ENCODE results near the gene MEGF11.
"Not testable (repeated sequence)": the region's sequence is repeated elsewhere in the genome, so short reads cannot be mapped to it uniquely, and the experiment has no call there.

MEGF11 gene

DNA sequence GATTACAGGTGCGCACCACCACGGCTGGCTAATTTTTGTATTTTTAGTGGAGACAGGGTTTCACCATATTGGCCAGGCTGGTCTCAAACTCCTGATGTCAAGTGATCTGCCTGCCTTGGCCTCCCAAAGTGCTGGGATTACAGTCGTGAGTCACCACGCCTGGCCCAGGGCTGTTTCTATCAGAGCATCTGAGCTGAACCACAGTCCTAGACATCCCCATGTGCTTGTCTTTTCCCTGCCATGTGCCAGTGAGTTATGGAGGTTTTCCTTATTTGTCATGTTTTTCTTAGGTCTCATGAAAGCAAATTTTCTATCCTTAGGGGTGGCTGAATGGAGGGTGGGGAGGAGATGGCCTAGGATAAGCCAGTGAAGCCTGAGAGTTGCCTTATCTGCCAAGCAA lies 250.4 kb downstream of the MEGF11 start:
- not testable (repeated sequence) for DNase-seq (ENCODE audit: low spot score in 2 of 2); H3K27ac Mint-ChIP-seq; H3K4me1 Mint-ChIP-seq; H3K36me3 Mint-ChIP-seq; H3K9me3 Mint-ChIP-seq; H3K4me3 Mint-ChIP-seq; ATAC-seq (ENCODE audit: low read depth)
- peaks cover 17% of the 10 kb centered on the region for H3K27me3 Mint-ChIP-seq

- no peak overlapping the region for H3K4me3 Mint-ChIP-seq
Measured at GRCh38 chr15:66001717-66002426, 251.7 kb downstream of the MEGF11 start.

GRCh38 chr15:66001042-66001441 lies 252.5 kb downstream of the MEGF11 start:
- Mint-ChIP-seq H3K27ac (no peak overlapping the region), H3K9me3 (no peaks in the 10 kb centered on the region), H3K4me1 (no peaks in the 10 kb centered on the region), H3K36me3 (no peaks in the 10 kb centered on the region), H3K27me3 (peaks cover 15% of the 10 kb centered on the region), H3K4me3 (no peak overlapping the region)
- no peak for DNase-seq (ENCODE audit: low spot score in 2 of 2)
- no peak for ATAC-seq (ENCODE audit: low read depth)

More at GRCh38 chr15:66001717-66002426, 251.7 kb downstream of the MEGF11 start:
- Mint-ChIP-seq H3K4me1 (no peaks in the 10 kb centered on the region), H3K9me3 (no peaks in the 10 kb centered on the region), H3K27ac (no peak overlapping the region), H3K36me3 (no peaks in the 10 kb centered on the region), H3K27me3 (peaks cover 16% of the 10 kb centered on the region)
- DNase-seq (ENCODE audit: low spot score in 2 of 2) (no peak), ATAC-seq (ENCODE audit: low read depth) (no peak)

GRCh38 chr15:65998486-65998885 lies 255.1 kb downstream of the MEGF11 start:
- H3K9me3 Mint-ChIP-seq, result no peaks in the 10 kb centered on the region
- DNase-seq (ENCODE audit: low spot score in 2 of 2) (no peak), ATAC-seq (ENCODE audit: low read depth) (no peak)
- no peaks in the 10 kb centered on the region for H3K36me3 Mint-ChIP-seq
- H3K4me3 Mint-ChIP-seq, result no peak overlapping the region
- no peaks in the 10 kb centered on the region for H3K4me1 Mint-ChIP-seq
- H3K27me3 Mint-ChIP-seq, result peaks cover 20% of the 10 kb centered on the region
- no peak overlapping the region for H3K27ac Mint-ChIP-seq

DNA sequence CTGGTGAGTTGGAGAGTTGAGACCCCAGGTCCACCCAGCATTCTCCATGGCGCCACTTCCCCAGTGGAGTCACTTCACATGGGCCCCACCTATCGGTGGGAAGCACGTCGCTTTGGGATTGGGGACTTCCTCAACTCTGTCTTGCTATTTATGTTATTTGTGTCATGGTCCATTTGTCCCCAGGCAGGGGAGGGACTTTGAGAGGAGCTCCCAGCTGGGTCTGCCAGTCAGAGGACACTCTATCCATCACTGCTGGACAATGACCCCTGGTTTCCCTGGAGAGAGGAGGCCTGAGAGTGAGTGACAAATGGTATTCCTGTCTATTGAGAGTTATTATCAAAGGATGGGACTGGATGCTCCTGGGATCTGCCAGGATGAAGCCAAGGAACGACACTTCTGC lies 256.6 kb downstream of the MEGF11 start:
- no peak overlapping the region for H3K4me3 Mint-ChIP-seq
- peaks cover 20% of the 10 kb centered on the region for H3K27me3 Mint-ChIP-seq

GRCh38 chr15:65994832-65995231 lies 258.7 kb downstream of the MEGF11 start:
- no peak overlapping the region for H3K27ac Mint-ChIP-seq
- DNase-seq (ENCODE audit: low spot score in 2 of 2) (no peak), ATAC-seq (ENCODE audit: low read depth) (no peak)
- H3K9me3 Mint-ChIP-seq, result no peaks in the 10 kb centered on the region
- peaks cover 23% of the 10 kb centered on the region for H3K27me3 Mint-ChIP-seq
- H3K36me3 Mint-ChIP-seq, result no peaks in the 10 kb centered on the region
- H3K4me3 Mint-ChIP-seq, result no peak overlapping the region
- H3K4me1 Mint-ChIP-seq, result no peaks in the 10 kb centered on the region

More for the DNA sequence above, 256.6 kb downstream of the MEGF11 start:
- DNase-seq (ENCODE audit: low spot score in 2 of 2) (no peak), ATAC-seq (ENCODE audit: low read depth) (no peak)
- Mint-ChIP-seq H3K36me3 (no peaks in the 10 kb centered on the region), H3K9me3 (no peaks in the 10 kb centered on the region), H3K4me1 (no peaks in the 10 kb centered on the region), H3K27ac (no peak overlapping the region)

DNA sequence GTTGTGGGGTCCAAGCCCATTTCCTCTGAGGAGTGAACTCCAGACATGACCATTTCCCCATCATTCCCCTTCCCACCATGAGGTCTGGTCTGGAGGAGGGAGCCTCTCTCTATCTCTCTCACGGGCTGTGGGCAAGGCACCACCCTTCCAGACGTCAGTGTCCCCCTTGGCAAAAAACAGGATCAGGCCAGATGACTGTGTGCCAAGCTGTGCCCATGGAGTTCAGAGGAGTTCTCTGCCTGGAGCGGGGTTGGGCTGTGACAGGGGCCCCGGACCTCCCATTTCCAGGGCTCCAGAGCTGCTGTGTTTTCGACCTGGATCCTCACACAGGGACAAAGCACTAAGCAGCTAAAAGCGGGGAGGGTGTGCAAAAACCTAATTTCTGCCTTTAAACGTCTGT lies 259.8 kb downstream of the MEGF11 start:
- no peak for DNase-seq (ENCODE audit: low spot score in 2 of 2)
- Mint-ChIP-seq H3K4me1 (no peaks in the 10 kb centered on the region), H3K36me3 (no peaks in the 10 kb centered on the region), H3K4me3 (no peak overlapping the region), H3K27me3 (peaks cover 21% of the 10 kb centered on the region), H3K9me3 (no peaks in the 10 kb centered on the region), H3K27ac (no peak overlapping the region)
- no peak for ATAC-seq (ENCODE audit: low read depth)

DNA sequence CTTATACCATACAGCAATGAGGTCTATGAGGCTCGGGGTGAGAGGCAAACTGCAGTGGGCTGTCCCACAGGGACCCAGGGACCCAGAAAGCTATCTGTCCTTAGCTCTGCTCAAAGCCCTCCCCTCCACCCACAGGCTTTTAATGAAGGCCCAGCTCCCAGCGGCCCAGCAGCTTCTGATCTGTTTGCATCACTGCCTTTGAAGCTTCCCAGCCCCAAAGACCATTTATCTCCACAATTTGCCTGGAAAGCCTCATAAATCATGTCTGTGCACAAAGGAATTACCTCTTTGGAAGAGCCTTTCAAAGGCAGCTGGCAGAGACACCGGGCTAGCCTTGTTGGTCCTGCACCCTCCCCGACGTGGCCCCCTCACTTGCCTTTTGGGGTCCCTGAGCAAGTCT lies 260.3 kb downstream of the MEGF11 start:
- H3K4me3 Mint-ChIP-seq, result no peak overlapping the region
- H3K27ac Mint-ChIP-seq, result no peak overlapping the region
- H3K27me3 Mint-ChIP-seq, result peaks cover 21% of the 10 kb centered on the region
- ATAC-seq (ENCODE audit: low read depth) (no peak), DNase-seq (ENCODE audit: low spot score in 2 of 2) (no peak)
- no peaks in the 10 kb centered on the region for H3K4me1 Mint-ChIP-seq
- no peaks in the 10 kb centered on the region for H3K36me3 Mint-ChIP-seq
- no peaks in the 10 kb centered on the region for H3K9me3 Mint-ChIP-seq

DNA sequence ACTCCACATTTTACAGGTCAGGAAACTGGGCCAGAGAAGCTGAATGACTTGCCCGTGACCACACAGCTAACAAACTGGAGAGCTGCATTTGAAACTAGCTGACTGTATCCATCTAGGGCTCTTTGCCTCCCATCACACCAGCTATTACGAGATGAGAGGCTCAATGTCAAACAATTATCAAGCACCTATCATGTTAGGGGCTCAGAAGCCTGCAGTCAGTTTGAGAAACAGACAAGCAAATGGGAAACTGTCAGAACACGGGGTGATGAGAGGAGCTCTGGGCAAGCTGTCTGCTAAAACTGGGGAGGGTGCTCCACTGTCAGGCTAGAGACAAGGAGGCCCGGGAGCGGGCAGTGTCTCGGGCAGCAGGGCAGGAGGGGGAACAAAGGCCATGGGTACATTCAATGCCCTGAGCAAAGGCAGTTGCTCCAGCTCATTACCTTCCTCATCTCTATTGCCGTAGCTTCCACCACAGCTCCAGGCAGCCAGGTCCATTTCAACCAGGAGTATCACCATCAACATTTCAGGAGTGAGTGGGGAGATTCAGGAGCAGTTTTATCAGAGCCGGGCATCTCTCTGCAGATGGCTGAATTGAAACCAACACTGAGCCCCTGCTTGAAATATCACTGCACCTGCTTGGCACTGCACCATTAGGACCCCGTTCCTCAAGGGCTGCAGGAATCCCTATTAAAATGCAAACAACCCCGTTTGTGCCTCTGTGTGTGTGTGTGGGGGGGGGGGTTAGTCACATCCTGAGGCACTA lies 261.6 kb downstream of the MEGF11 start:
- no peak overlapping the region for H3K4me3 Mint-ChIP-seq
- H3K27ac Mint-ChIP-seq, result no peak overlapping the region
- H3K9me3 Mint-ChIP-seq, result no peaks in the 10 kb centered on the region
- H3K4me1 Mint-ChIP-seq, result no peaks in the 10 kb centered on the region
- DNase-seq (ENCODE audit: low spot score in 2 of 2) (no peak), ATAC-seq (ENCODE audit: low read depth) (no peak)
- peaks cover 19% of the 10 kb centered on the region for H3K27me3 Mint-ChIP-seq
- no peaks in the 10 kb centered on the region for H3K36me3 Mint-ChIP-seq

GRCh38 chr15:65990298-65990981 lies 263.1 kb downstream of the MEGF11 start:
- Mint-ChIP-seq H3K4me3 (no peak overlapping the region), H3K27ac (no peak overlapping the region), H3K27me3 (peaks cover 19% of the 10 kb centered on the region), H3K4me1 (no peaks in the 10 kb centered on the region), H3K36me3 (no peaks in the 10 kb centered on the region), H3K9me3 (no peaks in the 10 kb centered on the region)
- ATAC-seq (ENCODE audit: low read depth), result no peak
- DNase-seq (ENCODE audit: low spot score in 2 of 2), result no peak

DNA sequence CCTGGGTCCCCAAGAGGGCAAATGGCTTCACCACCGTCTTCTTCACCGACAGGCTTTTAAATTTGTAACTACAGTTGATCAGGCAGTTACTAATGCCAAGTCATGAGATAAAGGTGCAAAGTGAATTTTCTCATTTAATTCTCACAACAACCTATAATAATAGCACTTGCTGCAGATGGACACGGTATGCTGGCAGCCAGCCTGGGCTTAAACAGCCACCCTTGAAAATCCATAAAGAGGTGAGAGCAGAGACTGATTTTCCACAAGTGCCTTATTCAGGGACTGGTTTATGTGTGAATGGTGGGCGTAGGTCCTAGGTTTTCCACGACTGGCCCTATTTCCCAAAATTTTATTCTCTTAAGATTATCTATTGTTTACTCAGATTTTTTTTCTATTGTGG lies 266.4 kb downstream of the MEGF11 start:
- Mint-ChIP-seq H3K36me3 (no peaks in the 10 kb centered on the region), H3K9me3 (no peaks in the 10 kb centered on the region), H3K27me3 (peaks cover 17% of the 10 kb centered on the region), H3K27ac (no peak overlapping the region), H3K4me1 (peaks cover 5% of the 10 kb centered on the region), H3K4me3 (no peak overlapping the region)
- ATAC-seq (ENCODE audit: low read depth), result no peak
- DNase-seq (ENCODE audit: low spot score in 2 of 2), result no peak

- peaks cover 8% of the 10 kb centered on the region for H3K4me1 Mint-ChIP-seq
- H3K36me3 Mint-ChIP-seq, result no peaks in the 10 kb centered on the region
- H3K9me3 Mint-ChIP-seq, result no peaks in the 10 kb centered on the region
- DNase-seq (ENCODE audit: low spot score in 2 of 2), result no peak
- H3K4me3 Mint-ChIP-seq, result no peak overlapping the region
- H3K27me3 Mint-ChIP-seq, result peaks cover 12% of the 10 kb centered on the region
- no peak for ATAC-seq (ENCODE audit: low read depth)
- H3K27ac Mint-ChIP-seq, result no peak overlapping the region
Measured at GRCh38 chr15:65986416-65986815, 267.1 kb downstream of the MEGF11 start.

DNA sequence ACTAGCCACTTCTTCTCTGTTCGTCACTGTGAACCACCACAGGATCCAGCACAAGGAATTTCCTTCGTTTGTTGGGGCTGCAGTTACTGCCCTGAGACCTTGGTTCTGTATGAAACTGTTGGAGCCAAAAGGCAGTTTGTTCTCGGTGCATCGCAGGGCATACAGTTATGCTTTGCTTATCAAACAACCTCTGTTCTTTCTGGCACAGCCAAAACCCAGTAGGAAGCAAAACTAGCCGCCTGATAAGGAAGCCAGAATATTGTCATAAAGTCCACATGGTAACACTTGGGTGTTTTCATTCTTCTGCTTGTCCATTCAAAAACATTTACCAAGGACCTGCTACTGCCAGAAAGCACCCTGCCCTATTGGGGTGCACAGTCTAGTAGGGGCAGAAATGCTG lies 268.2 kb downstream of the MEGF11 start:
- H3K9me3 Mint-ChIP-seq, result no peaks in the 10 kb centered on the region
- H3K4me3 Mint-ChIP-seq, result no peak overlapping the region
- H3K36me3 Mint-ChIP-seq, result no peaks in the 10 kb centered on the region
- H3K27me3 Mint-ChIP-seq, result peaks cover 10% of the 10 kb centered on the region
- ATAC-seq (ENCODE audit: low read depth) (no peak), DNase-seq (ENCODE audit: low spot score in 2 of 2) (no peak)
- peaks cover 9% of the 10 kb centered on the region for H3K4me1 Mint-ChIP-seq
- H3K27ac Mint-ChIP-seq, result no peak overlapping the region

GRCh38 chr15:65982627-65983322 lies 270.8 kb downstream of the MEGF11 start:
- DNase-seq (ENCODE audit: low spot score in 2 of 2), result no peak
- H3K4me3 Mint-ChIP-seq, result peak overlapping the region; percentile 59
- no peaks in the 10 kb centered on the region for H3K36me3 Mint-ChIP-seq
- peak; percentile 7 for ATAC-seq (ENCODE audit: low read depth)
- H3K27ac Mint-ChIP-seq, result no peak overlapping the region
- H3K27me3 Mint-ChIP-seq, result peaks cover 7% of the 10 kb centered on the region
- peaks cover 13% of the 10 kb centered on the region for H3K4me1 Mint-ChIP-seq
- no peaks in the 10 kb centered on the region for H3K9me3 Mint-ChIP-seq
